ENCODE data around the gene KRT32.

The KRT32 gene

GRCh38 chr17:41466988-41467387 lies at the start of gene KRT32:
KRT32 (minus strand) TSS chr17:41467386; CDS start chr17:41467325, 61 bp downstream.
- no peak for DNase-seq

DNA sequence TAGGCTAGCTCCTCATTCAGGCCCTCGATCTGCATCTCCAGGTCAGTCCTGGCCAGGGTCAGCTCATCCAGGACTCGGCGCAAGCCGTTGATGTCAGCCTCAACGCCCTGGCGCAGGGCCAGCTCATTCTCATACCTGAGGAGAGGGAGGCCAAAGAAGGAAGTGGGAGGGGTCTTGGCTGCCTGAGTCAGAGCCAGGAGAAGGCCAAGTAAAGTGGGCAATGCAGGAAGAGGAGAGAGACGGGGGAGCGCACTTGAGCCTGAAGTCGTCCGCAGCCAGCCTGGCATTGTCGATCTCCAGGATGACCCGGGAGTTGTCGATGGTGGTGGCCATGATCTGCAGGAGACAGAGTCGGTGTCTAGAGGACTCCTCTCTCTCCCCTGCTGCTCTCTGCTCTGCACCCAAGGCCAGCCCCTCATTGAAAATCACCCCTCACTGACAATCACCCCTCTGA lies 49.7 kb upstream of the KRT32 start:
- DNase-seq, result no peak

DNA sequence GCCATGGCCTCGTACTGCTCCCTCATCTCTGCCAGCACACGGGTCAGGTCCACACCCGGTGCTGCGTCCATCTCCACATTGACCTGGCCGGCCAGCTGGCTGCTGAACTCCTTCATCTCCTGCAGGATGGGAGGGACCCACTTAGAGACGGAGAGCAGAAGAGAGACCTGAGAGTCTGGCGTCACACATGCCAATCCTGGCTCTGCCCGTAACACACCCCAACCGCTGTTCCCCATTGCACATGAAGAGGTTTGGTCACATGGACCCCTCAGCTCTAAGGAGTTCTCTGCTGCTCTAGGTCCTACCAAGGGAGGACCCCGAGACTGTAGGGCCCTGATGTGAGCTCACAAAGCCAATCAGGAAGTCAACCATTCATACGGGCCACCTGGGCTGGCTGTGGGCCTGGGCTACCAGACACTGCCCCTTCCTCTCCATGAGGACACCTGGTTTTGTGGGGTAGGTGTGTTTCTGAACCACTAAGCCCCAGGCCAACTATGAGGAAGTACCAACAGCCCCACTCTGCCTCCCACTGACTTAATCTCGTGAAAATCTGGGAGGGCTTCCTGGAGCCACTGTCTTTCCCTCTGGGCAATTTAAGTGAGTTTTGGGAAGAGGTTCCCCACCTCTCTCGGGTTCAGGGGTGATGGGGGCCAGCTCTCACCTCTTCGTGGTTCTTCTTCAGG lies 49.1 kb upstream of the KRT32 start:
- no peak for DNase-seq

DNA sequence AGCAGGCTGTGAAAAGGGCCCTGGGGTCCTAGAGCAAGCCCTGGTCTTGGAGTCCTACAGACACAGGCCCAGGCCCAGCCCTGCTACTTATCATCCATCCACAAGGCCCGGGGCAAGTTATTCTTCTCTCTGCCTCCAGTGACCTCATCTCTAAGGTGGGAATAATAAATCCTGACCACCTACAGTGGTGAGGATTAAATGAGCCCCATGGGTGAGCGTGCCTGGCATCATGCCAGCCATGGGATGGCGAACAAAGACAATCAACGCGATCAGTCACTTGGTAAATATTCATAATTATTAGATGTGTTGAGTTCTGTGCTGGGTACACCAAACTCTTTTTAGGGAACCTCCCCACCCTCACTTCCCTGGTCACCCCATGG lies 46.0 kb upstream of the KRT32 start:
- peak; percentile 29 for DNase-seq

DNA sequence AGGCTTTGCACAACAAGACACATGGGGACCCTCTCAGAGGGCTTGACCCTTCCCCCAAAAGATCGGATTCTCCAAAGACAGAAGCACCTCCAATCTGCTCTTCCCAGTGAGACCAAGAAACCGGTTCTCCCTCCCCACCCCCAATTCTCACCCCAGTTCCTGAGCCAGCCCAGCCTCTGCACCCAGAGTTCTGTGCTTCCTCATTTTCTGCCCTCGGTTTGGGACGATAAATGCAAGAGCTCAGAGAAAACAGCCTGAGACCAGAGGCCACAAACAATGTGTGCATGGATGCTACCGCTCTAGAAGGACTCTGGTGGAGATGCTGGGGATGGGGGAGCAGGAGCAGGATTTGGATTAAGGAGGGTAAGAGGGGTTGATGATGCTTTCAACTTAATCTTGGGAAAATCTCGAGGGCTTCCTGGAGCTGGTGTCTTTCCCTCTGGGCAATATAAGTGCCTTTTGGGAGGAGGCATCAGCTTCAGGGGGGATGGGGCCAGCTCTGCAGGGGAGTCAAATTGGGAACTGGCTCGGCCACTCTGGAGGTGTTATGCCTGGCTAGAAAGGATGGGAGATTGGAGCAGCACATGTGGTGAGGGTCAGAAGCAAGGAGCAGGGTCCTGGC lies 45.5 kb upstream of the KRT32 start:
- DNase-seq, result no peak

DNA sequence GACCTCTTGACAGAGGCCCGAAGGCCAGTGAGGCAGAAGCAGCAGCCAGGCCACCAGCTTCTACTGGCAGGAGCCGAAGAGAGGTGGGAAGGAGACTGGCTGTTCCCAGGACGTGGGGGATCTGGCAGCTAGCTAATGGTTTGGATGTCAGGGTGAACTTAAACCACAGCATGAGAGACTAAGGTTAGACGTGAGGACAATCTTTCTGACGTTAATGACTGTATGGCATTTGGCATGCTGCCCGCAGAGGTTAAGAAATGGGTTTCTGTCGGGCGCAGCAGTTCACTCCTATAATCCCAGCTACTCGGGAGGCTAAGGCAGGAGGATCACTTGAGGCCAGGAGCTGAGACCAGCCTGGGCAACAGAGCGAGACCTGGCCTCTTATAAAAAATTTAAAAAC lies 44.5 kb upstream of the KRT32 start:
- DNase-seq, result no peak

- DNase-seq, result peak; percentile 18
These were observed 43.9 kb upstream of the KRT32 start for GRCh38 chr17:41511116-41511515.

- no peak for DNase-seq
These were observed 43.3 kb upstream of the KRT32 start for GRCh38 chr17:41510251-41511065.

- DNase-seq, result no peak
These were observed 40.2 kb upstream of the KRT32 start for GRCh38 chr17:41507315-41507880.

DNA sequence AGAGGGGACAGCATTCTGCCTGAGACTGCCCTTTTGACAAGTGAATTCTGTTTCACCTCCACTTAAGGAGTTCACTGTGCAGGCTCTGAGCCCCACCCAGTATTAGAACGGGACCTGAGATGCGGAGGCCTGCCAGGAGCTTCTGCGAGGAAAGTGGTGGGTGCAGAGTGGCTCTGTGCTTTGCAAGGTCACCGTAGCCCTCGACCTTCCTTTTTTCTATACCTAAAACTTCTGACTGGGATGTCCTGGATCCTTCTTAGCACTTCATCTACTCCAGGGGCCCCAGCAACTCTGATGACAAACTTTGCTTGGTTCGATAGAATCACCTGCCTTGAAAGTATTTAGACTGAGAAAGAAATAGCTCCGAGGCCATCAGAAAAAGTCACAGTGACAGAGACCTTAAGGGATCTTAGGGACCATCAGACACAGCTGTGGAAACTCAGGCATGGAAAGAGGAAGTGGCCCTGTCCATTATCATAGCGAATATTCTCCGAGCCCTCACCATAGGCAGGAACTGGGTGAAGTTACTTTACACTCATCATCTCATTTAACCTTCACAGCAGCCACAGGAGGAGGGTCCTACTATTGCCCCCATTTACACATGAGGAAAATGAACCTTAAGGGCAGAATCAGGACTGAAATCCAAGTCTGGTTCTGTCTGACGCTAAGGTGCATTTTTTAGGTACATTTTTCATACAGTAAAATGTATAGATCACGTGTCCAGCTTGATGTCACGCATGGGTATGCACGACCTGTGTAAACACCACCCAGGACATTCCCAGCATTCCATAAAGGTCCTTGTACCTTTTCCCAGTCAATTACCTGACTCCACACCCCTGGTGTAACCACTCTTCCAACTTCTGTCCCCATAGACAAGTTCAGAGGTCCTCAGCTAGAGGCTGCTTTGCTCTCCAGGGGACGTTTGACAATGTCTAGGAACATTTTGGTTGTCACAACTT lies 38.9 kb upstream of the KRT32 start:
- no peak for DNase-seq

DNA sequence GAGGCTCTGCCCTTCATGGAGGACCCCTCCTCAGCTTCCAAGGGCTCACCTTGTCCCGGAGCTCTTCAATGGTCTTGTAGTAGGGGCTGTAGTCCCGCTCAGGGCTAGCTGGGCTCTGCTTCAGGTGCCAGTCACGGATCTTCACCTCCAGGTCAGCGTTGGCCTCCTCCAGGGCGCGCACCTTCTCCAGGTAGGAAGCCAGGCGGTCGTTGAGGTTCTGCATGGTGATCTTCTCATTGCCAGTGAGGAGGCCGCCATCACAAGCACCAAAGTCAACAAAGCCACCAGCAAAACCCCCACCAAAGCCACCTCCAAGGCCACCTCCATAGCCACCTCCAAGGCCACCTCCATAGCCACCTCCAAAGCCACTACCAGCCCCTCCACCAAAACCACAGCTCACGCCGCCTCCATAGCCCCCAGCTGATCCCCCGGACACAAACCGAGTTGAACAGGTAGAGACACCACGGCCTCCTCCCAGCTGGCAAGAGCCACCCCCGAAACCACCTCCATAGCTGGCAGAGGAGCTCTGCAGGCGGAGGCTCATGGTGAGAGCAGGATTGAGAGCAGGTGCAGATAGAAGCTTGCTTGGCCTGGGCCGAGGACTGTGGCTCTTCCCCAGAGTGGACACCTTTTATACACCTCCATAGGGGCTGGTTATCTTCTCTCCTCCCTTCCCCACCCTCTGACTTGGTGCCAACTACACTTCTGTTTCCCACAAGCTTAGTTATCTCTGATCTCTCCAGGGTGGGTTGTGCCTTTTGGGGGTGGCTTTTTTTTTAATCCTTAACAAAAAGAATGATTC lies 38.0 kb upstream of the KRT32 start, which contains the start of gene KRT13:
TSS of gene KRT13 (minus strand) at position 606 of the 802 bp plus-strand sequence. CDS start at position 544, 62 bp downstream.
- no peak for DNase-seq

GRCh38 chr17:41504246-41504977 lies 37.2 kb upstream of the KRT32 start:
- DNase-seq, result peak; percentile 60

DNA sequence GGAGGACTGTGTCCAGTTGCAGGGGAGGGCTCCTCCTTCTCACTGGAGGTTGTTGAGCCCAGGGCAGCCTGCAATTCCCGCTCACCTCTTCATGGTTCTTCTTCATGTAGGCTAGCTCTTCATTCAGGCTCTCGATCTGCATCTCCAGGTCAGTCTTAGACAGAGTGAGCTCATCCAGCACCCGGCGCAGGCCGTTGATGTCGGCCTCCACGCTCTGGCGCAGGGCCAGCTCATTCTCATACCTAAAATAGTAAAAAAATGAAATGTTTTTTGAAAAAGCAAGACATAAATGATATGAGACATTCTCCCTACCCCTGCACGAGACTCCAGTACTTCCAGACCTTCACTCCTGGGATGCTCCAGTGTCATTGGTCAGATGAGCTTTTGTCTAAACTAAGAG lies 36.0 kb upstream of the KRT32 start:
- DNase-seq, result no peak

DNA sequence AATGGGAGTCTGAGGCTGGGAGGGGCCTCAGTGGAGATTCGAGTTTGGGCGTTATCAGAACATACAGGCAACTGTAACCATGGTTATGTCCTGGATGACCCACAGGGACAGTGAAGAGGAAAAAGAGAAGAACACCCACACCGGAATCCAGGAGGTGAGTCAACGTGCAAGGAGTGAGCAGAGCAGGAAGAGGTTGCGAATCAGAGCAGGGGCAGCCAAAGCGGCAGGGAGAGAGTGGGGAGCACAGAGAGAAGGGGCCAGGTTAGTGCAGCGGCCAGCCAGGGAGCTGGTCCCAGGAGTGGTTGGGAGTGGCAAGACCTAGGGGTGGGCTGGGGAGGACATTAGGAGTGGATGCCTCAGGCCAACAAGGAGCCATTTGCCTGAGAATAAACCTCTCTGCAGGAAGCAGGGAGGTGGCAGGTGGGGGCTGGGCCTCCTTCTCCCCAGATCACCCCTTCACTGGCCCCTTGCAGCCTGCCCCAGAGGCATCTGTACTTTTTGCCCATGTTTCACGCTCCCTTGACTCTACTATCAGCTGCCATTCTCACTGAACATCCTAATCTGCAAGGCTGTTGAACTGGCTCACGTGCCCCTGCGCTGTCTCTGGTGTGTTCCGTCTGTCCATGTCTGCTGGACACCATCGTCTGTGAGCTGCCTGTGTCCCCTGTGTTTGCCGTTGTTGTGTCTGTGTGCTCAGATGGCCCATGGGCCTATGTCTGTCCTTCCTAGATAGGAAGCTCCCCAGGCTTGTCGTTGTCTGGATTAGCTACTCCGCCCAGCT lies 33.1 kb upstream of the KRT32 start:
- no peak for DNase-seq

- DNase-seq, result no peak
These were observed 32.5 kb upstream of the KRT32 start for GRCh38 chr17:41499714-41500113.

DNA sequence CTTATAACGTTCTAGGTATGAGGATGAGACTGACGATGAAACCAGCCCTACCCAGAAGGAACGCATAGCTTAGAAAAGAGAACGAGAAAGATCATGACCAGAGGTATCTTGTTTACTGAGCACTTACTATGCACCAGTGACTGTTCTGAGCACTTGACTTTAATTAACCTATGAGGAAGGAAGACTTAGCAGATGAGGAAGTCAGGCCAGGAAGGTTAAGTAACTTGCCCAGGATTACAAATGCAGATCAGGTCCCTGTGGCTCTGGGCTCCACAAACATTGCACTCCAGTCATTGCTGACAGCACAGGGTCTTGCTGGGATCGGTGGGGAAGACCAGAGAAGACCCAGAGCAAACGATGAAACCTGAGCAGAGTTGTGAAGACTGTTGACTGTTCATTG lies 31.1 kb upstream of the KRT32 start:
- no peak for DNase-seq

DNA sequence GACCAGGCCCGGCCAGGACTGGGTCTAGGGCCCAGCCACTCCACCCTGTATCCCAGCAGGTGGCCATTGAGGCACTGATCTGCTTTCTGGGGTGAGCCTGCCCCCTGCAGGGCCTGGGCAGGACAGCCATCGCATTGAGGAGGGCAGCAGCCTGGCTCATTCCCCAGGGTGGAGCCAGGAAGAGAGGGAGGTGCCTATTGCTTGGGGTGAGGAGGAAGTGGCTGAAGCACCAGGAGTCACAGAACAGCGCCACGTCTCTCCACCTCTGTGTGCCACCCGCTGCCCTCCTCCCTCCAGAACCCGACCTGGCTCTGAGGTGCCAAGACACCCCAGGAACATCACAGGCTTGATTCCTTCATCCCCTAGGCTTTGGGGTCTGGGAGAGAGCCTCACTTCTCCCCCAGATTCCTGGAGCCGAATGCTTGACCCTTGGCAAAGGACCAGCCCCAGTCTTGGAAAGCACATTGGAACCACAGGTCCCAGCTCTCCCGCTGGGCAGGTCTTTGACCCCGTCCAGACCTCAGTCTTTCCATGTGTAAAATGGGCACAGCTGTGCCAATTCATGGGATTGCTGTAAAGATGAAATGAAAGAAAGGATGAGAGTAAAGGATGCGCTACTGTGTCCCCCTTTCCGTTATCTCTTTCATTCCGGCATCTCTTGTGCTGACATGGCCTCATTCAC lies 29.8 kb upstream of the KRT32 start:
- DNase-seq, result peak; percentile 90

DNA sequence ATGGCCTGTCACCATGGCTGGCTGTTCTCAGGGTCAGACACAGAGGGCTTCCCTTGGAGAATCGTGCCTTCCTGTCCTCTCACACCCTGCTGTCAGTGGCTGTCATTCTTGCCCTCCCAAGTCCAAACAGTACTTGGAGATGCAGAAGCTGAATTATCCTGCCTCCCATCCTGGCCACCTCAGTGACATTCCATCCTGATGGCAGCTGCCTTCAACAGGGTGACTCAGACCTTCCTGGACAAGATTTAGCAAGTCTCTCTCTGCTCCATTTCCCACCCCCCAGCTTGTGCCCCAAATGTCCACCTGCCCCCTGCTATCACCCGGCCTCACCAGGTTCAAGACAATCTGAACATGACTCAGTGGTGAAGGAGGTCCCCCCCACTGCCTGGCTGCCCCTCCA lies 27.3 kb upstream of the KRT32 start:
- DNase-seq, result no peak

- DNase-seq, result peak; percentile 56
These were observed 25.6 kb upstream of the KRT32 start for GRCh38 chr17:41492771-41493170.

All from DMS153 (cell line).